HG02798 (cell line): ENCODE results near the gene COL4A1.
A peak's percentile ranks its signal among the peaks of the same experiment; 100 is the strongest.

ENCODE experiments used
- ATAC-seq: cut with Tn5 transposase; IDR thresholded peaks from one replicate; pipeline ENCODE4 v1.9.1; 2021; ENCODE audit warnings: mild to moderate bottlenecking; ENCODE audit not compliant: unreplicated experiment, poor library complexity

The COL4A1 gene

GRCh38 chr13:110306960-110307766, at the start of gene COL4A1, which contains the start of gene COL4A2:
TSS of gene COL4A1 (minus strand) at chr13:110307157. CDS start at chr13:110307027, 130 bp downstream.
TSS of gene COL4A2 (plus strand) at chr13:110307284. CDS start at chr13:110307904, 620 bp downstream.
- no peak for ATAC-seq

- no peak for ATAC-seq
Measured at GRCh38 chr13:110356362-110356761, 49.4 kb upstream of the COL4A1 start.

GRCh38 chr13:110354715-110355473, 47.9 kb upstream of the COL4A1 start:
- ATAC-seq: peak; percentile 53

- peak; percentile 19 for ATAC-seq
Measured at GRCh38 chr13:110354123-110354627, 47.2 kb upstream of the COL4A1 start.

- ATAC-seq: no peak
Measured at GRCh38 chr13:110353339-110353977, 46.5 kb upstream of the COL4A1 start.

- ATAC-seq: no peak
Measured at GRCh38 chr13:110352735-110353134, 45.8 kb upstream of the COL4A1 start.

- no peak for ATAC-seq
Measured at GRCh38 chr13:110351636-110352420, 44.9 kb upstream of the COL4A1 start.

- ATAC-seq: no peak
Measured at GRCh38 chr13:110350509-110350908, 43.6 kb upstream of the COL4A1 start.

GRCh38 chr13:110350049-110350448, 43.1 kb upstream of the COL4A1 start:
- no peak for ATAC-seq

GRCh38 chr13:110349239-110349638, 42.3 kb upstream of the COL4A1 start:
- no peak for ATAC-seq

- ATAC-seq: no peak
Measured at GRCh38 chr13:110348309-110349105, 41.5 kb upstream of the COL4A1 start.

- ATAC-seq: no peak
Measured at GRCh38 chr13:110347535-110348308, 40.8 kb upstream of the COL4A1 start.

GRCh38 chr13:110347088-110347487, 40.1 kb upstream of the COL4A1 start:
- ATAC-seq: no peak

GRCh38 chr13:110346661-110347067, 39.7 kb upstream of the COL4A1 start:
- no peak for ATAC-seq

GRCh38 chr13:110345701-110346100, 38.7 kb upstream of the COL4A1 start:
- ATAC-seq: no peak

- ATAC-seq: no peak
Measured at GRCh38 chr13:110345266-110345665, 38.3 kb upstream of the COL4A1 start.

GRCh38 chr13:110344320-110344719, 37.4 kb upstream of the COL4A1 start:
- no peak for ATAC-seq

- ATAC-seq: no peak
Measured at GRCh38 chr13:110343241-110343865, 36.4 kb upstream of the COL4A1 start.
